NCI-H2227 treated with DMSO at 0.1 percent for 48 hours (cell line): Measurements from ENCODE around the gene RPL3.
A peak's percentile ranks its signal among the peaks of the same experiment; 100 is the strongest.

ENCODE experiments used
- DNase-seq: peaks from one replicate; lab custom pipeline; 2025; lab: John Stamatoyannopoulos, UW

Gene RPL3

DNA sequence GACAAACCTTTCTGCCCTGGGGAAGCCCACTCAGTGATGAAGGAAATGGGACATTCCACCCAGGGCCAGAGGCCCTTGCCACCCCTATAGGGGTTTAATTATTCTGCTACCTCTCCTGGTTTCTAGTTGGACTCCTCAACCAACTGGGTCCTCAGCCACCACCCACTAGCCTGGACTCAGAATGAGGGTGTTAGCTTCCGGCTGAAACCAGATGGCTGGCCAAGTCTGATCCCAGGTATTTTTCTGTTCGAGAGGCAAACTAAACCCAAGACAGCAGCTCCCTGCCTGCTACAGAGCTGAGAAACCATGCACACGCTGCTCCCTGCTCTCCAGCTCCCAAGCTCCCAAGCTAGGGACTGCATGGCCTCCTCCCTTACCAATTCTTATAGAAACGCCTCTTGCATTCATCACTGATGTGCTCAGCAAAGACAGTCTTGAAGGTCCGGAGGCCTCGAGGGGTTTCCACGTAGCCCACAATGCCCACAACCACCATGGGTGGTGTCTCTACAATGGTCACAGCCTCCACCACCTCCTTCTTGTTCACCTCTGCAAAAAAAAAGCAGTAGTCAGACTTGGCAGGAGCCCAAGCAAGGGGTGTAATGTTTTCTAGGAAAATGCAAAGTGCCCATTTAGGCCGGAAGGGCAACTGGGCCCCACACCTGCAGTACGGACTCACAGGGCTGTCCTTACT lies 2.2 kb downstream of the RPL3 start:
- no peak for DNase-seq

DNA sequence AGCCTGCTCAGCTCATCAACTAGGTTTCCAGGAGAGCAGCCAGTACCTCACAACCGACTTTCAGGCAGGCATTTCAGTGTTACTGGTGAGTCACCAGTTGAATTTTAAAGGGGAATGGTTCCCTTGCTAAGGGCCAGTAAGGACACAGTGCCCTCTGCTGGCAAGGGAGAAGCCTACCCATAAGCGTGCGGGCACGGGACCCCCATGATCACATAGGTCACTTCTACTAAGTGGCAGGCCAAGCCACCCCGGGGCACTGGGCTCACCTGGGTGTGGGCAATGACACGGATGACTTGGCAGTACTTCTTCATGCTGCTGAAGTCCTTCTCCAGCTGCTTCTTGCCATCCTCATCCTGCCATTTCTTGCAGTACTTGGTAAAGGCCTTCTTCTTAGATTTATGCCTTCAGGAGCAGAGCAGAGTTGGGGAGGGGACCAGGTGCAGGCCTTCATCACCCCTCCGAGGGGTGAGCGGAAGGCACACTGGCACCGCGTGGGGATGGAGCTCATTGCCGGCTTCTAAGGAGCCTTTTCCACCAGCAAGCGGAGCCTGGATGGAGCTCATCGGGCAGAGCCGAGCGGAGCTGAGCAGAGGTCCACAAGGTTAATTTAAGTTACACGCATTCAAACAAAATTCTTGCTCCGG lies 2.9 kb downstream of the RPL3 start:
- peak; percentile 37 for DNase-seq

DNA sequence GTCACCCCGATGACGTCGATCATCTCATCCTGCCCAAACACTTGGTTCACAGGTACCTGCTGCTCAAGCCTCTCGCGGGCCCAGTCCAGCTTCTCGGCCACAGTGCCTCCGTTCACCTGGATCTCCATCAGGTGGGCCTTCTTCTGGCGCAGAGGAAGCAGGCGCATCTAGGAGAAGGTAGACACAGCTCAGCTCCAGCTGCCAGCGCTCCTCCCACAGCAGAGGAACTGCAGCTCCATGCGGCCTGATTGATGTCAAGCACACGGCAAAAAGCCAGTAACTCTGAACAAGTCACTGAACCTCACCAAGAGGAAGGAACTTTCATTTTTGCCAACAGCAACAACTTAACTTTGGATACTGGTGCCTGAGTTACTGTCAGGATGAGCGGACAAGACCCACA lies 4.0 kb downstream of the RPL3 start:
- no peak for DNase-seq

DNA sequence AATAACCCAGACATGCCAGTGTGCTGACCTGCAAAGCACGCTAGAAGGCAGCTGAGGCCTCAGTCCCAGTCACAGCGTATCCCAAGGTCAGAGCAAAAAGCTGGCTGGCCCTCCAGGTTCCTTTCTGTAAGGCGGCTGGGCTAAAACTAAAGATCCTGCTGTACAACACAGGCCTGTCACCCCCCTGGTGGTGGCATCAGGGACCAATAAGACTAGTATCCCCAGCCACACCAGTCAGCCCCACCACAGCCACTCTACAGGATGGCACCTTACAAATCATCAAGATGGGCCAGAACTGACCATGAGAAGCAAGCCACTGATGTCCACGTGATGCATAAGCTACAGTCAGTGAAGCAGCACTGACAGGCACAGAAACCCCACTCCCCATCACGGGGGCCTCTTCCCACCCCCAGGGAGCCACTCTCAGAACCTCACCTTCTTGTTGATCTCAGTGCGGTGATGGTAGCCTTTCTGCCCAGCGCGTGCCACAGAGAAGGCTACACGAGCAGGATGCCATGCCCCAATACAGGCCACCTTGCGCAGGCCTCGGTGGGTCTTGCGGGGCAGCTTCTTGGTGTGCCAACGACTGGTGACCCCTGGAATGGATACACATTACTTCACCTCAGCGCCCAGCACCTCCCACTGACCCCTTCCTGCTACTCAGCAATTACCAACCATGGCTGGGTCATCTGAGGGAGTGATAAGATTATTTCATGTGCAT lies 5.0 kb downstream of the RPL3 start:
- DNase-seq, result no peak

DNA sequence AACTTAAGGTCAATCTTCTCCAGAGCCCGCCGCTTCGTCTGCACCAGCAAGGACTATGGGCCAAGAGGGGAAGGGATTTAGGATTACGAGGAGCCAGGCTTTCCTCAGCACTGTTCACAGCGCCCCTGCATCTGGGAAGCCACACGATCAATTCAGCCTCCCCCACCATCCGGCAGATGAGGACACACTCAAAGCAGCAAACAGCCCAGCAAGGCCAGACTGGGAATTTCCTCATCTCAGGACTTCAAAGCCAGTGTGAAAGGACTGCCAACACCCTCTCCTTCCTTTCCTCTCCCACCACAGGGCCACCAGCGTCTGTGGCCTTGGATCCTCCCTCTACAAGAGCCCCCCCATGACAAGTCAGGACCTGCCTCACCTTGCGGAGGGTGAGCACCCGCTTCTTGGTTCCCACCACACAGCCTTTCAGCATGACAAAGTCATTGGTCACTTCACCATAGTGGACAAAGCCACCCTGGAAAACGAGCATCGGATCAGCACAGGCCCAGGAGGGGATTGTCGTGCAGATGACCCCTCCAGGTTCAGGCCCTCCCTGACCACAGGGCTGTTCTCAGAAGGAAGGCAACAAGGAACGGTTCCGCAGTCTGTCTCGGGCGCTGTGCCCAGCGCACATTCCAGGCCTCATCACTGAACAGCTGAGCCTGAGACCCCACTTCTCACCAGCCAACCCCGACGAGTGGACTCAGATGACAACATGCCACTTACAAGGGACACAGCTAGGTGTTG lies 6.0 kb downstream of the RPL3 start:
- no peak for DNase-seq

DNA sequence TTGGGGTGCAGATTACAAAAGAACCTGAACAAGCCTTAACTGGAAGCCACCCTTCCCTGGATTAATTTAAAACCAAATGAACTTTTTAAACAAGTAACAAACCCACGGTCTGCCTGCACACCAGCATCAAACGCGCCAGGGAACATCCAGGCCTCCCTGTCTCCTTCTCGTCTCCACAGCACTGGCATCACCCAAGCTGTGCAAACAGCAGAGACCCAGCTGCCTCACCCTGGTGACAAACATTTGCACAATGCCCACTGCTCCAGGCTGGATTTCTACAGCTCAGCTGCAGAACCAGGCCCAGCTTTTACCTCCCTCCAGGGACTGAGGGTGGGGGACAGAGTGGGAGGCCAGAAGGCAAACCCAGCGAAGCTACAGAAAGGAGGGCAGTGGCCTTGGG lies 7.0 kb downstream of the RPL3 start:
- no peak for DNase-seq

DNA sequence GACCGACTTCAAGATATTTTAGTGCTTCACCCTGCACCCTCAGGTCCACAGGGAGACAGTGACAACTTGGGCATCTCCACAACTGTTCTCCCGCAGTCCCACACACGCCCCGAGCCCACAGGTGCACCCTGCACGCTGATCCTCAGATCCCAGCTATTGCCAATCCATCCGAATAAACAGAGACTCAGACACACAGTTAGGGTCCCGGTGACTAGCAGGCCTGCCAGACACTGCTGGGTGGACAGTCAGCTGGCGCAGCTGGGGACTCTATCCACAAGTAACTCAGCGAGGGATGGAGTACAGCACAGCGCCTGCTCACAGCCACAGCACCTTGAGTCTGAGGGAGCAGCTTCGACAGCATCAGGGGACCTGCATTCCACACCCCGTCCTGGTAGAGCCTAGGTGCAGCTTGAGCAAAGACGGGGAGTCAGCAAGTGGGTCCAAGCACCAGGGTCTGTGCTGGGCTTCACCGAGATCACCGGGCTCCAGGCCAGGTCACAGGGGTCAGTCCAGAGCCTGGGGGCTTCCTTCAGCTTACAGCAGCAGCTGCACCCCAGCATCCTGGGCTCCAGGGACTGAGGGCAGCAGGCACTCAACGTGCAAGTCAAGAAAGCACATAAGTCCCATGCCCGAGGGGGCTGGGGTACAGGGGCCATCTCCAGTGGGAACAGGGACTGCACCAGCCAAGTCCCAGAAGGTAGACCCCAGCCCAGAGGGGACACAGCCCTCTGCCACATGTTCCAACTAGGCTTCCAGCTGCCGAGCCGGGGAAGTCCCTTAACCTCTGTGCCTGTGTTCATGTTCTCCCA lies 7.6 kb downstream of the RPL3 start:
- DNase-seq, result no peak

DNA sequence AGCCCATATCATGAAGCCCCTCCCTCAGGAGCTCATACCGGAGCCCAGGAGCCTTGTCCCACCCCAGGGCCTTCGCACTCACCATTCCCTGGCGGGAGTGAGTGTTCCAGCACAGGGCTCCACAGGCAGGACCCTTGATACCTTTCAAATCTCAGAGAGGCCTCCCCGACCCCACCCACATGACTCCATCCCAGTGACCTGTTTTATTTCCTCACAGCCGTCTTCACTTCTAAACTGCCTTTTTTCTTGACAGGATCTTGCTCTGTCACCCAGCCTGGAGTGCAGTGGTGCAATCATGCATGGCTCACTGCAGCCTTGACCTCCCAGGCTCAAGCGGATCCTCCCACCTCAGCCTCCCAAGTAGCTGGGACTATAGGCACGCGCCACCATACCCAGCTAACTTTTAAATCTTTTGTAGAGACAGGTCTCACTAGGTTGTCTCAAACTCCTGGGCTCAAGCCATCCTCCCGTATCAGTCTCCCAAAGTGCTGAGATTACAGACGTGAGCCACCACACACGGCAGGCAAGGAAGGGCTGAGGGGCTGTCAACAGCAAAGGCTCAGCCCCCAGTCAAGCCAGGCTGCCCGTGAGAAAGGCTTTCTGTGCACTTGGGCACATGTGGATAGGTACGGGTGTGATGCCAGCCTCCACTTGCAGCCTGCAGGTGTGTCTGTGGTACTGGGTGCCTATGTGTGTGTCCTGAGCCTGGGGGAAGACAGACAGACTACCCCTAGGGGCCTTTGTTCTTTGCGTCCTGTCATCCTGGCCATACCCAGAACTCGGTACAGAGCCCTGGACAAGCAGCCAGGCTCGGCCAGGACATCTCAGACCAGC lies 9.3 kb downstream of the RPL3 start:
- DNase-seq, result no peak

DNA sequence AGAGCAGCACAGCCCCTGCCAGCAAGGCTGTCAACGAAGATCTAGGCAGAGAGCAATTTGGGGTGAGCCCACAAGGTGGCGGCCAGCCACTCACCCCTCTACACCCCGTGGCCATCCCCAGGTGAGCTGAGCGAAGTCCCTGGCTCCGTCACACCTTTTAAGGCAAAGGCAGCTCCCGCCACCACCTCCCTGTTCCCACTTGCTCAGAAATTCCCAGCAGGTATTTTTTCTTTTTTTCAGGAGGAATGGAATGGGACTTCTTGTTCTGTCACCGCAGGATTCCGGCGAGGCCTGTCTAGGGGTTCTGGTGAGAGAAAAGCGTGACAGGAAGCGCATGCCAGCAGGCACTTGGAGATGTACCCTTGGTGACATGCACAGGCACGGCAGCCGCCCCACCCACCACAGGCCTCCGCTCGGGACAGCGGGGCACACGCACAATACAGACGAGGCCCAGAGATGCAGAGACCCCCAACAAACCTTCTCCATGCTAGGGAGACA lies 10.0 kb downstream of the RPL3 start:
- no peak for DNase-seq

DNA sequence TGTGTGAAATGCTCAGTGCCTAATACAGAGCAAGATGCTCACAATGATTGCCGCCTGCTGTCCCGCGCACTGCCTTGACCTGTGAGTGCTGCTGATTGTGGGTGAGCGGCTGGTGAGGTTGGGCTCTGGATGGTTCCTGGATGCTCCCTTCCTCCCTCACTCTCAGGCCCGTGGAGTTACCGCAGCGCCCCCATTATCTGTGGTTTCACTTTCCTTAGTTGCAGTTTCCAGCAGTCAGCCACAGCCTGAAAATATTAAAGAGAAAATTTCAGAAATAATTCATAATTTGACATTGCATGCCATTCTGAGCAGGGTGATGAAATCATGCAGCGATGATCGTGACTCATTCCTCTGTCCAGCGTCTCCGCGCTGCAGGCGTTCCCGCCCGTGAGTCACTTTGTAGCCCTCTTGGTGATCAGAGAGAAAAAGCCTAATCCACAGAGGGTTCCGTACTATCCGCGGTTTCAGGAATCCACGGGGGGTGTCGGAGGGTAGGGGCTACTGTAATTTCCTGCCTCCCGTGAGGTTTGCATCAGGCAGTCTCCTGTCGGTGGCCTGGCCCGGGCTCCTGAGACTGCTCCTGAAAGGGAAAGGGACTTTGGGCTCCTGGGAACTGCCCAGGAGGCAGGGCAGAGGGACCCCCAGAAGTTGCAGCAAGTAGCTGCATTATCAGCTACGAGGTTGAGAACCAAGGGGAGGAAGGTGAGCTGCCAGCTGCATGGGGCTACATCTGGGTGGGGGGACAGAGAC lies 10.6 kb downstream of the RPL3 start:
- DNase-seq, result no peak

DNA sequence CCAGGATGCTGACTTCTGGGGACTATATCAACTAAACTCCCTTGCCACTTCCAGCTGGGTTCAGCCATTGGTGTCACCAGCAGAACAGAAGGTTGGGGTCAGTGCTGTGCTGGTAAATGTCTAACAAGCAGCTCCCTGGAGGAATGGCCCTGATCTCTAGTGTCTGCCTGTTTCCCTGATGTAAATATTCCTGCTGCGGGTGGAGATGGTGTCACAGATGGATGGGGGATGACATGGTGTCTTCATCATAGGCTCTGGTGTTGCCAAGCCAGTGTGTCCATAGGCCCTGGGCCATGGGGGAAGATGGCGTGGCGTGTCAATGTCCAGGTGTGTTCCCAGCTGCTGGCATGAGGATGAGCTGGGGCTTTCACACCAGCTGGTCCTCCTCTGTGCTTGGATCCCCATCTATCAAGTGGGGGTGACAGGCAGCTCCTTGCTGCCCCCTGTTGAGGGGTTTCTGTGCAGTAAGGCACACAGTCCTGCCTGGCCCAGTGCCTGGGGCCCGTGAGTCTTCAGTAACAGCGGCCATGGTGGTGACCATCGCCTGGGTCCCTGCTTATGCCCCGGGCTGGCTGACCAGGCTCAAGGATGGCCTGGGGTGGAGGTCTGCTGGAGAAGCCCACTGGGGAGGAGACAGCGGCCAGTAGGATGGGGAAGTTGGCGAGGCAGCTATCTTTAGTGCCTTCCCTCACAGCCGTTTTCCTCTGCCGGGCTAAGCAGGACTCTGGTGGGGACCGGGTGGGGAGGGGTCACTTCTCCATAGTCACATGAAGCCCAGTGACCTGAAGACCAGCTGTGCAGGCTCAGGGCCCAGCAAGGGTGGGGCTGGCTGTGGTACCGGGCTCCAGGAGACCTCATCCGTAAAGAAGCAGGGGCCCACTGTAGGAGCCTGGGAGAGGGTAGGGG lies 12.7 kb downstream of the RPL3 start:
- DNase-seq, result no peak

DNA sequence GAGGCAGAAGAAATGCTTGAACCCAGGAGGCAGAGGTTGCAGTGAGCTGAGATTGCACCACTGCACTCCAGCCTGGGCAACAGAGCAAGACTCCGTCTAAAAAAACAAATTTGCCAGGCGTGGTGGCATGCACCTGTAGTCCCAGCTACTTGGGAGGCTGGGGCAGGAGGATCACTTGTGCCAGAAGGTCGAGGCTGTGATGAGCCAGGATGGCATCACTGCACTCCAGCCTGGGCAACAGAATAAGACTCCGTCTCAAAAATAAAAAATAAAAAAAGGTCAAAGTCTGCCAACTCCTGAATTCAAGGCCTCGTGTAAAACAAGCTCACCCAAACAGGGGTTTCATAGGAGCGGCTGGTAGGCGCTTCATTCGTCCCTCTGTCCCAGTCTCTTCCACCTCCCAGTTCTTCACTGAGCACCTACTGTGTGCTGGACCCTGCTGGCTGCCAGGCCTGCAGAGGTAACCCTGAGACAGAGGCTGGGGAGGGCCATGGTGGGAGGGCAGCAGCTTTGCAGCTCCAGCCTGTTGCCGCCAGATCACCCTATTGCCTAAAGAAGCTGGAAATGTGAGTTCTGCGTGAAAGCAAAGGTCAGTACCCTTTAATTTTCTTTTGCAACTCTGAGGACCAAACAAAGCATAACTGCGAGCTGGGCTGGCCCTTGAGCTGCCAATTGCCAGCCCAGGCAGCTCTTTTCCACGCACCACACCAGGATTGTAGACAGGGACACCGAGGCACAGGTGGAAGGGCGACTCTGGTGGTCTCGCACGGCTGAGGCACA lies 15.3 kb downstream of the RPL3 start:
- no peak for DNase-seq

DNA sequence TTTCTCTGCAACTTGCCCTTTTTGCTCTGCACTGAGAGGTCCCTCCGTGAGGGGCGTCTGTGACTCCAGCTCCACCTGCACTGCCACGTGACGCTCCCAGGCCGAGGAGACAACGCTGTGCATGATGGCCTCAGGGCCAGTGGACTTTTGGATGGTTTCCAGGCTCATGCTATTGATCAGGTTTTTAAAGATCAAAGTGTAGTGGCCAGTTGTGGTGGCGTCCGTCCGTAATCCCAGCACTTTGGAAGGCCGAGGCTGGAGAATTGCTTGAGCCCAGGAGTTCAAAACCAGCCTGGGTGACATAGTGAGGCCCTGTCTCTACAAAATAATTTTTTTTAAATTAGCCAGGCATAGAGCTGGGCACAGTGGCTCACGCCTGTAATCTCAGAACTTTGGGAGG lies 16.1 kb downstream of the RPL3 start:
- no peak for DNase-seq

DNA sequence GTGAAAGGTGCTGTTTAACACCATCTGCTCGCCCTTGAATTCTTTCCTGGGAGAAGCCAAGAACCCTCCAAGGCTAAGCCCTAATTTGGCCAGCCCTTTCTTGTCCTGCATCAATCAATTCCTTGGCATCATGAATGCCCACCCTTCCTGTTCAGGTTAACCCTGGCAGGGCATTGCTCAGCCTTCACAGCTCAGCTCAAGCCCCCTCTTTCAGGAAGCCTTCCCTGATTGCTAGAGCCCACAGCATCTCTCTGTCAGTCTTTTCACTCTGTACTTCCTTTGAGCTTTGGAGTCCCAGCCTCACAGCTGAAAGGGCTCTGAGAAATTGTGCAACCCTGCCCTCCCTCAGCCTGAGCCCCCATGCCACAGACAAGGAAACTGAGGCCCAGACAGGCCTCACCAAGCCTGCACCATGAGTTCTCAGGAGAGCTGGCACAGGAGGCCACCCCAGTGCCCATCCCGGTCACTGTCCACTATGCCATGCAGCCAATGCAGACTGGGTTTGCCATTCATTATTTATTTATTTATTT lies 16.9 kb downstream of the RPL3 start:
- DNase-seq, result no peak

DNA sequence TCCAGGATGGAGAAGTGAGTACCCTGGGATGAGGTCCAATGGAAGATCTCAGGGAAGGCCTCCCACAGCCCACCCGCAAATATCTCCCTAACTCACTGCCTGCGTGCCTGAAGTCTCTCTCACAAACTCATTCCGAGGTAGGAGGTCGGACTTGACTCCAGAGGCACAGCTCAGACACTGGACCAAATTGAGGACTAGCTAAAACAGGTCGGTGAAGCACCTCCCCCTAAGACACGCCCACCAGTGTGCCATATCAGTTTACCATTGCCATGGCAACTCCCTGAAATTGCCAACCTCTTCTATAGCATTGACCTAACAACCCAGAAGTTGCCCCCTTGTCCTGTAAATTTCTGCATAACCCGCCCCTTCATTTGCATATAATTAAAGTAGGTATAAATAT lies 17.5 kb downstream of the RPL3 start:
- DNase-seq, result no peak

DNA sequence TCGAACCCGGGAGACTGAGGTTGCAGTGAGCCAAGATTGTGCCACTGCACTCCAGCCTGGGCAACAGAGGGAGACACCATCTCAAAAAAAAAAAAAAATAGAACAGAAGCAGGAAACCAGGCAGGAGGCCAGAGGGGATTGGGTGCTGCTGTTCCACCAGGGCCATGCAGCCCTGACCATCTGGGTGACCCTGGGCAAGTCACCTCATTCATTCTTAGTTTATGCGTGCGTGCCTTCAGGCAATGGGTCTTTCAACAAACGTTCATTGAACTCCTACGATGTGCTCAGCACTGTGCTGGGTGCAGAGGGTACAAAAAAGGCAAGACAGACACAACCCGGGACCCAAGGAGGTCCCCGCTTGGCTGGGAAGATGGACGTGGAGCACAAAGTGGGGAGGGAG lies 18.3 kb downstream of the RPL3 start:
- no peak for DNase-seq

DNA sequence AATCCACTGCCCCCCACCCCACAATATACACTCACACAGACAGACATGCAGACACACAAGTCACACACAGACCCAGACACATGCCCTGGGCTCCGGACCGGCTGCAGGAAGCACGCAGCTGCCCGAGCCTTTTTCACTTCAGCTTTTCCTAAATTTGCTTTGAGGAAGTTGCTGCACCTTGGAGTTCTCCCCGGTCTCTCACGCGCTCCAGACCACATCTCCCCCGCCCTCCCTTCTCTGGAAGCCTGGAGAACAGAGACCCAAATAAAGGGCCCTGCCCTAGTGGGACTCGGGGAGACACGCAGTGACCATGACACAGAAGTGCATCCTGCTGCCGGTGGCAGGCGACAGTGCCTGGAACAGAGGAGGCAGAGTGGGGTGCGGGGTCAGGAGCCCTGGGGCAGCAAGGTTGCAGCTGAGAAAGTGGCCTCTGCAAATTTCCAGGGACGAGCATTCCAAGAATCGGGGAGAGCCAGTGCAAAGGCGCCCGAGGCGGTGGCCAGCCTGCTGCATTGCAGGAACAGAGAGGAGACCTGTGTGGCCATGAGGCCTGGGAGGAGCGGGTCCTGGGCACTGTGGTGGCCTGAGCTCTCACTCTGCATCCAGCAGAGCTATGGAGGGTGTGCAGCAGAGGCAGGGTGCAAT lies 19.1 kb downstream of the RPL3 start:
- no peak for DNase-seq

DNA sequence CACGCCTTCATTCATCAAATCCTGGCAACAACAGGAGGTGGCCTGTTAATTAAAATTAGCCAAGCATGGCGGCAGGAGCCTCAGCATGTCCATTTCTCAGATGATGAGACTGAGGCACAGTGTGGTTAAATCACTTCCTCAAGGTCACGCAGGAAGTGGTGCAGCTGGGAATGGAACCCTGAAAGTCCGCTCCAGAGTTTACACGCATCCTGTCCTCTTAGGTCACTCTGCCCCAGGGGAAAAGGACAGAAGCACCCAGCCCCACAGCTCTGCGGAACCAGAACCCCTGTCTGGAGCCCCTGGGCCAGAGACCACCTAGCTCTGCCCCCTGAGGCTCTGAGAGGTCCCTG lies 19.6 kb downstream of the RPL3 start:
- no peak for DNase-seq
